ENCODE results near the gene CEACAM6.

Gene CEACAM6

GRCh38 chr19:41735071-41735600, 20.2 kb upstream of the CEACAM6 start:
- H3K4me3 ChIP-seq (ENCODE audit: low read length), result no peak overlapping the region
- no peak for DNase-seq (ENCODE audit: low read depth)
- TF ChIP-seq, protein P1, sequence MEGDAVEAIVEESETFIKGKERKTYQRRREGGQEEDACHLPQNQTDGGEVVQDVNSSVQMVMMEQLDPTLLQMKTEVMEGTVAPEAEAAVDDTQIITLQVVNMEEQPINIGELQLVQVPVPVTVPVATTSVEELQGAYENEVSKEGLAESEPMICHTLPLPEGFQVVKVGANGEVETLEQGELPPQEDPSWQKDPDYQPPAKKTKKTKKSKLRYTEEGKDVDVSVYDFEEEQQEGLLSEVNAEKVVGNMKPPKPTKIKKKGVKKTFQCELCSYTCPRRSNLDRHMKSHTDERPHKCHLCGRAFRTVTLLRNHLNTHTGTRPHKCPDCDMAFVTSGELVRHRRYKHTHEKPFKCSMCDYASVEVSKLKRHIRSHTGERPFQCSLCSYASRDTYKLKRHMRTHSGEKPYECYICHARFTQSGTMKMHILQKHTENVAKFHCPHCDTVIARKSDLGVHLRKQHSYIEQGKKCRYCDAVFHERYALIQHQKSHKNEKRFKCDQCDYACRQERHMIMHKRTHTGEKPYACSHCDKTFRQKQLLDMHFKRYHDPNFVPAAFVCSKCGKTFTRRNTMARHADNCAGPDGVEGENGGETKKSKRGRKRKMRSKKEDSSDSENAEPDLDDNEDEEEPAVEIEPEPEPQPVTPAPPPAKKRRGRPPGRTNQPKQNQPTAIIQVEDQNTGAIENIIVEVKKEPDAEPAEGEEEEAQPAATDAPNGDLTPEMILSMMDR (conservative IDR thresholded peaks at IDR 0.05; ENCODE audit: low read depth, low read length), result no peak

GRCh38 chr19:41739361-41739760, 16.0 kb upstream of the CEACAM6 start:
- DNase-seq (ENCODE audit: low read depth), result no peak
- TF ChIP-seq, protein P1 (conservative IDR thresholded peaks at IDR 0.05; ENCODE audit: low read depth, low read length), result no peak
- no peak overlapping the region for H3K4me3 ChIP-seq (ENCODE audit: low read length)

GRCh38 chr19:41740415-41741243, 14.7 kb upstream of the CEACAM6 start:
- no peak for DNase-seq (ENCODE audit: low read depth)
- TF ChIP-seq, protein P1 (conservative IDR thresholded peaks at IDR 0.05; ENCODE audit: low read depth, low read length), result no peak
- no peak overlapping the region for H3K4me3 ChIP-seq (ENCODE audit: low read length)

GRCh38 chr19:41741244-41741554, 14.1 kb upstream of the CEACAM6 start:
- no peak overlapping the region for H3K4me3 ChIP-seq (ENCODE audit: low read length)
- TF ChIP-seq, protein P1 (conservative IDR thresholded peaks at IDR 0.05; ENCODE audit: low read depth, low read length), result no peak
- no peak for DNase-seq (ENCODE audit: low read depth)

- no peak for DNase-seq (ENCODE audit: low read depth)
- H3K4me3 ChIP-seq (ENCODE audit: low read length), result no peak overlapping the region
- TF ChIP-seq, protein P1 (conservative IDR thresholded peaks at IDR 0.05; ENCODE audit: low read depth, low read length), result no peak
Measured at GRCh38 chr19:41744850-41745249, 10.5 kb upstream of the CEACAM6 start.

- no peak overlapping the region for H3K4me3 ChIP-seq (ENCODE audit: low read length)
- no peak for DNase-seq (ENCODE audit: low read depth)
- TF ChIP-seq, protein P1 (conservative IDR thresholded peaks at IDR 0.05; ENCODE audit: low read depth, low read length), result no peak
Measured at GRCh38 chr19:41745756-41746155, 9.6 kb upstream of the CEACAM6 start.

All from retinal pigment epithelial cell (primary cell).